BLaER1 treated with 17β-estradiol and CSF1 and Interleukin-3, amounts not matched to agents 10 nM and 100 nM (cell line): ENCODE measurements around the gene RALY.

Experiments used
- H3K27ac ChIP-seq, 11 experiments: shearing (Covaris generic); formaldehyde crosslinking; 2 replicates each; pipeline ENCODE4 v1.8.1; 2022
- H3K27me3 ChIP-seq, 11 experiments: shearing (Covaris generic); formaldehyde crosslinking; 2 replicates each; pipeline ENCODE4 v1.8.1; 2022
- H3K36me3 ChIP-seq, 11 experiments: shearing (Covaris generic); formaldehyde crosslinking; 2 replicates each; pipeline ENCODE4 v1.8.1; 2022
- H3K4me1 ChIP-seq, 10 experiments: shearing (Covaris generic); formaldehyde crosslinking; 2 replicates each; pipeline ENCODE4 v1.8.1; 2022
- H3K4me2 ChIP-seq, 11 experiments: shearing (Covaris generic); formaldehyde crosslinking; 2 replicates each; pipeline ENCODE4 v1.8.1; 2022
- H3K4me3 ChIP-seq, 10 experiments: shearing (Covaris generic); formaldehyde crosslinking; 2 replicates each; pipeline ENCODE4 v1.8.1; 2022
- H3K9ac ChIP-seq, 11 experiments: shearing (Covaris generic); formaldehyde crosslinking; 2 replicates each; pipeline ENCODE4 v1.8.1; 2022
- H3K9me3 ChIP-seq, 11 experiments: shearing (Covaris generic); formaldehyde crosslinking; replicated peaks in 1 of 11; 2 replicates each; pipeline ENCODE4 v1.8.1; 2022
- H4K20me1 ChIP-seq, 11 experiments: shearing (Covaris generic); formaldehyde crosslinking; 2 replicates each; pipeline ENCODE4 v1.8.1; 2022
- Cebpa-rat ChIP-seq, 11 experiments: shearing (Covaris generic); IDR thresholded peaks; 2 replicates each; pipeline ENCODE4 v1.8.1; 2022

RALY gene

DNA sequence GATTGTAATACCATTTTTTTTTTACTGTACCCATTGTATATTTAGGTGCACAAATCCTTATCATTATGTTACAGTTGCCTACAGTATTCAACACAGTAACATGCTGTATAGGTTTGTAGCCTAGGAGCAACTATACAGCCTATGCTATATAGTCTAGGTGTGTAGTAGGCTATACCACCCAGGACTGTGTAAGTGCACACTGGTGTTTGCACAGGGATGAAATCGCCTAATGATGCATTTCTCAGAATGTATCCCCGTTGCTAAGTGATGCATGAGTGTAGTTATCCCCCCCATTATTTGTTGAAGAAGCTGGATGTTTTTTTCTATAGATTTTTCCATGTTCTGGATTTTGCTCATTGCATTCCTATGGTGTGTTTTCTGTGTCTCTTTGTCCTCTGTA is 12.9 kb downstream of the RALY start:
- peaks cover 22 to 76% (median 54%) of the 10 kb centered on the region in 11 experiments for H3K36me3 ChIP-seq
- H4K20me1 ChIP-seq: peaks cover 97 to 100% (median 100%) of the 10 kb centered on the region in 11 experiments
- H3K9ac ChIP-seq: no peak overlapping the region
- H3K9me3 ChIP-seq: peaks cover 0 to 39% (median 12%) of the 10 kb centered on the region in 11 experiments; a peak in 11 of 22 replicates
- no peaks in the 10 kb centered on the region for H3K27me3 ChIP-seq
- TF ChIP-seq Cebpa-rat (IDR thresholded peaks at IDR 0.05): no peak
- H3K27ac ChIP-seq: no peak overlapping the region
- H3K4me3 ChIP-seq: no peak overlapping the region
- no peak overlapping the region for H3K4me2 ChIP-seq
- peaks cover 30 to 57% (median 38%) of the 10 kb centered on the region in 10 experiments for H3K4me1 ChIP-seq

DNA sequence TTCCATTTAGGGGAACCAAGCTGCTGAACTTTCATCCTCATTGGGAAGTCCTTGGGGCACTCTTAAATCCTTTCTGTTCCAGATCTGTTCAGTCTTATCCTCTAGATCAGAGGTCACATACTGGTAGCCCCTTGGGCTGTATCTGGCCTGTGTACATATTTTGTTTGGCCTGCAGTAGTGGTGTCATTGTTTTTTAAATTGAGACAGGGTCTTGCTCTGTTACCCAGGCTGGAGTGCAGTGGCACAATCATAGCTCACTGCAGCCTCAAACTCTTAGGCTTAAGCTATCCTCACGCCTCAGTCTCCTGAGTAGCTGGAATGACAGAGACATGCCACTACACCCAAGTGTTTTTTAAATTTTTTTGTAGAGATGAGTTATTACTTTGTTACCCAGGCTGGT is 14.8 kb downstream of the RALY start:
- peaks cover 97 to 100% (median 100%) of the 10 kb centered on the region in 11 experiments for H4K20me1 ChIP-seq
- no peaks in the 10 kb centered on the region for H3K27me3 ChIP-seq
- H3K27ac ChIP-seq: peak overlapping the region in 1 of 11 experiments; percentile 3; a peak in 1 of 22 replicates
- no peak for TF ChIP-seq Cebpa-rat (IDR thresholded peaks at IDR 0.05)
- no peak overlapping the region for H3K4me3 ChIP-seq
- peaks cover 37 to 66% (median 46%) of the 10 kb centered on the region in 10 experiments for H3K4me1 ChIP-seq
- H3K36me3 ChIP-seq: peaks cover 10 to 66% (median 42%) of the 10 kb centered on the region in 11 experiments; a peak in 21 of 22 replicates
- peaks cover 0 to 26% (median 12%) of the 10 kb centered on the region in 11 experiments; a peak in 10 of 22 replicates for H3K9me3 ChIP-seq
- H3K9ac ChIP-seq: 0 out of 22 replicates have a peak overlapping the region, but pooled peaks of 1 of the 11 experiments have one; percentile 17
- peak overlapping the region; percentile 60 to 82 (median 74) for H3K4me2 ChIP-seq

DNA sequence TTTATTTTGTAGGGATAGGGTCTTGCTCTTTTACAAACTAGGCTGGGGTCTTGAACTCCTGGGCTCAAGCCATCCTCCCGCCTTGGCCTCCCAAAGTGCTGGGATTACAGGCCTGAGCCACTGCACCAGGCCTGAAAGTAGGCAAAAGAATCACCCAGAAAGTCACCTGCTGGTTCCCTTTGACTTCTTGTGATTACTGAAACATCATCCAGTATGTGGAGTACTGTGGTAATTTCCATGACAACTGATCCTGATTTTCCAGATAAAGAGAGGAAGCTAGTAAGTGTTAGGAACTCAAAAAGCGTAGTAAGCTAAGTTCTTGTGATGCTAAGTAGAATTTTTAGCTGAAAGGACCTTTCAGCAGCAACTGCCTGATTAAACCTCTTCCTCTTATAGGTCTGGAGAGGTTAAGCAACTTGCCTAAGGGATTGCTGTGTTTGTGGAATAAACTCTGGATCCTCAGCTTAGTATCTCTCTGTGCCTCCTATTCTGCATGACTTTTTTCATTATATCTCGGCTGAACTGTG is 16.8 kb downstream of the RALY start:
- no peak overlapping the region for H3K4me3 ChIP-seq
- H3K4me1 ChIP-seq: peaks cover 37 to 64% (median 48%) of the 10 kb centered on the region in 10 experiments
- H3K9me3 ChIP-seq: peaks cover 0 to 12% (median 6%) of the 10 kb centered on the region in 11 experiments; a peak in 6 of 22 replicates
- peak overlapping the region; percentile 60 to 82 (median 74) for H3K4me2 ChIP-seq
- no peak for TF ChIP-seq Cebpa-rat (IDR thresholded peaks at IDR 0.05)
- H3K36me3 ChIP-seq: peaks cover 6 to 49% (median 27%) of the 10 kb centered on the region in 11 experiments; a peak in 20 of 22 replicates
- H3K27me3 ChIP-seq: no peaks in the 10 kb centered on the region
- H4K20me1 ChIP-seq: peaks cover 95 to 100% (median 100%) of the 10 kb centered on the region in 11 experiments
- H3K9ac ChIP-seq: no peak overlapping the region
- H3K27ac ChIP-seq: peak overlapping the region in 3 of 11 experiments; percentile 19 to 46 (median 34); a peak in 4 of 22 replicates

DNA sequence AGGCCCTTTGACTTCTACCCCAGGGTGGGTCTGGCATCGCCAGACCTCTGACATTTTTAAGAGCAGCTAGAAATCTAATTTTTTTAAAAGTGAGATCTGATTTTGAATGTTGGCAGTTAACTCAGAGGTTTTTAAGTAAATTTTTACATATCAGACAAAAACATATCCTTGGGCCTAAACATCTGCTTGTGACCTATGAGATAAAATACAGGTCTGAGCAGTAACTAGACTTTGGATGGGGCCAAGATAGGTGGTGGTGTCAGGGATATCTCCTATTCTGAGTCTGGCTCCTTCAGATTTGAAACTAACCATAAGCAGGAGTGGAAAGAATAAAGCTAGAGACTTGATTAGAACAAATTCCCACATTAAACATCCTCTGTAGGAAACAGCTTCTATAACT is 17.6 kb downstream of the RALY start:
- TF ChIP-seq Cebpa-rat (IDR thresholded peaks at IDR 0.05): no peak
- H3K9me3 ChIP-seq: peaks cover 0 to 9% (median 4%) of the 10 kb centered on the region in 11 experiments; a peak in 4 of 22 replicates
- H3K4me1 ChIP-seq: peaks cover 43 to 71% (median 55%) of the 10 kb centered on the region in 10 experiments
- H3K4me3 ChIP-seq: no peak overlapping the region
- no peaks in the 10 kb centered on the region for H3K27me3 ChIP-seq
- H4K20me1 ChIP-seq: peaks cover 95 to 100% (median 100%) of the 10 kb centered on the region in 11 experiments
- H3K4me2 ChIP-seq: peak overlapping the region in 5 of 11 experiments; percentile 5 to 78 (median 18); a peak in 3 of 22 replicates
- no peak overlapping the region for H3K27ac ChIP-seq
- no peak overlapping the region for H3K9ac ChIP-seq
- H3K36me3 ChIP-seq: peaks cover 6 to 49% (median 32%) of the 10 kb centered on the region in 11 experiments; a peak in 19 of 22 replicates

DNA sequence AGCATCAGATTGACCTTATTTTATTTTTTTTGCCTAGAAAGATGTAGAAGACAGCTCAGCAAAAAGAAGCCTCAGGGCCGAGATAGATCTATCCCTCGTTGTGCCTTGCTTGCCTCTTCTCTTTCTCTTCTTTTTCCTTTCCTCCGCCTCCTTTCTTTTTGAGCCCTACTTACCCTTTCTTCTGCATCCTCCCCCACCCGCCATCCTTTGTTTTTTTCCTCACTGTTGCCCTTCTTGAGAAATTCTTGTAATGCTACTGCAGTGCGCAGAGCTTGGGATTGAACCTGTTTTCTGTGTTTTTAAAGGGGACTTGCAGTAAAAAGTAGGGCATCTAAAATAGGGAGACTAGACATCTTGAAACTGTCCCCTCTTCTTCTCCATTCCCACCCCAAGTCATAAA is 18.6 kb downstream of the RALY start:
- H4K20me1 ChIP-seq: peaks cover 95 to 100% (median 100%) of the 10 kb centered on the region in 11 experiments
- H3K9me3 ChIP-seq: no peaks in the 10 kb centered on the region
- no peak overlapping the region for H3K4me3 ChIP-seq
- no peak overlapping the region for H3K27ac ChIP-seq
- H3K4me2 ChIP-seq: peak overlapping the region in 4 of 11 experiments; percentile 0 to 21 (median 8); a peak in 2 of 22 replicates
- no peaks in the 10 kb centered on the region for H3K27me3 ChIP-seq
- peaks cover 0 to 48% (median 28%) of the 10 kb centered on the region in 11 experiments; a peak in 16 of 22 replicates for H3K36me3 ChIP-seq
- no peak for TF ChIP-seq Cebpa-rat (IDR thresholded peaks at IDR 0.05)
- no peak overlapping the region for H3K9ac ChIP-seq
- peaks cover 52 to 80% (median 65%) of the 10 kb centered on the region in 10 experiments for H3K4me1 ChIP-seq

DNA sequence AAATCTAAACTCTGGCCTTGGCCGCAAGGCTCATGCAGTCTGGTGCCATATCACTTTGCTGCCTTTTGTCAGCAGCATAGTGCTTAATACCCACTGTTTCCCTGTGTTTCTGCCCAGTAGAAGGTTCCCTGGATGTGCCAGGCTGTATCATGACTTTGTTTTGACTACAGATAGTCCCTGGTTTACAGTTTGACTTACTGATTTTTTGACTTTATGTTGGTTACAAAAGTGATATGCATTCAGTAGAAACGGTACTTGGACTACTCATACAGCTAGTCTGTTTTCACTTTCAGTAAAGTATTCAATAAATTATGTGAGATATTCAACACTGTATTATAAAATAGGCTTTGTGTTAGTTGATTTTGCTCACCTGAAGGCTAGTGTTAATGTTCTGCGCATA is 19.0 kb downstream of the RALY start:
- Histone ChIP-seq H3K9me3 (no peaks in the 10 kb centered on the region), H3K27ac (no peak overlapping the region), H3K4me2 (0 out of 22 replicates have a peak overlapping the region, but pooled peaks of 2 of the 11 experiments have one; percentile 0 to 5), H3K27me3 (no peaks in the 10 kb centered on the region), H3K4me1 (peaks cover 57 to 83% (median 68%) of the 10 kb centered on the region in 10 experiments), H4K20me1 (peaks cover 96 to 100% (median 100%) of the 10 kb centered on the region in 11 experiments), H3K36me3 (peaks cover 0 to 49% (median 28%) of the 10 kb centered on the region in 11 experiments; a peak in 15 of 22 replicates), H3K4me3 (no peak overlapping the region), H3K9ac (no peak overlapping the region)
- no peak for TF ChIP-seq Cebpa-rat (IDR thresholded peaks at IDR 0.05)

DNA sequence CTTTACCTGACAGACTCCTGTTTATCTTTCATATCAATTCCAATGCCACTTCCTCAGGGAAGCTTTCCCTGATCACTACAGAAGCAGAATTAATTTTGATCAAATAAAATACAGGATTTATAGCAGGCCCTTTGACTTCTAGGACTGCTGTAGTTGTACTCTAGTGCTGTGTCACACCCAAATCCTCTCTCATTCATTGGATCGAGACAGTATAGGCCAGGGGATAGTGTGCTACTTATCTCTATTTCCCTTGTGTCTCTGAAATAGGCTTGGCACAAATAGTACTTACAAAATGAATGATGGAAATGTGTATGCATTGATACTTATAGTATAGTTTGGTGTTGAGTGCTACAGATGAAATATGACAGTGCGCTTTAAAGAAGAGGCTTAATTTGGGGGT is 19.8 kb downstream of the RALY start:
- H3K27me3 ChIP-seq: no peaks in the 10 kb centered on the region
- H4K20me1 ChIP-seq: peaks cover 96 to 100% (median 100%) of the 10 kb centered on the region in 11 experiments
- no peak for TF ChIP-seq Cebpa-rat (IDR thresholded peaks at IDR 0.05)
- no peak overlapping the region for H3K4me2 ChIP-seq
- no peak overlapping the region for H3K4me3 ChIP-seq
- H3K36me3 ChIP-seq: peaks cover 0 to 51% (median 21%) of the 10 kb centered on the region in 11 experiments; a peak in 15 of 22 replicates
- H3K9me3 ChIP-seq: no peaks in the 10 kb centered on the region
- no peak overlapping the region for H3K27ac ChIP-seq
- peaks cover 57 to 79% (median 68%) of the 10 kb centered on the region in 10 experiments for H3K4me1 ChIP-seq
- no peak overlapping the region for H3K9ac ChIP-seq

DNA sequence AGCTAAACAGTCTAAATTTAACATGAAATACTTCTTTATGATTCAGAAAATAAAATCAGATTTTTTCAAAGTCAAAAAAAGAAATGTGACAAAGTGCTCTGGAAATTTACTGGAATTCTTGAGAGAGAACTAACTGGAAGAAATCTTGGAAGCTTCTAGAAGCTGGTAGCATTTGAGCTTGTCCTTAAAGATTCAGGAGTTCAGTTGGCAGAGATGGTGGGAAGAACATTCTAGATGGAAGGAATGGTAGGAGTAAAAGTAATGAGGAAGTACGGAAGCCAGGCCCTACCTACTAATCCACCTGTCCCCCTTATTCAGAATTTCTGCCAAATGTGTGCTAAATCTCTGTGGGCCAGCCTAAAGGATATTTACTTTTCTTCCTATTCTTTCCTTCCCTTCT is 21.2 kb downstream of the RALY start:
- no peaks in the 10 kb centered on the region for H3K9me3 ChIP-seq
- H3K4me1 ChIP-seq: peaks cover 57 to 79% (median 68%) of the 10 kb centered on the region in 10 experiments
- no peak overlapping the region for H3K9ac ChIP-seq
- TF ChIP-seq Cebpa-rat (IDR thresholded peaks at IDR 0.05): no peak
- peaks cover 94 to 100% (median 100%) of the 10 kb centered on the region in 11 experiments for H4K20me1 ChIP-seq
- peaks cover 0 to 58% (median 29%) of the 10 kb centered on the region in 11 experiments; a peak in 15 of 22 replicates for H3K36me3 ChIP-seq
- no peak overlapping the region for H3K27ac ChIP-seq
- no peaks in the 10 kb centered on the region for H3K27me3 ChIP-seq
- no peak overlapping the region for H3K4me3 ChIP-seq
- no peak overlapping the region for H3K4me2 ChIP-seq
